Endothelial cell of umbilical vein (primary cell): ENCODE measurements around the gene CALU. TPM values are rescaled to one million over a fixed set of nuclear protein-coding genes. Genes with fewer than 3 reads are reported as not detected.

ENCODE experiments used
- BruUV-seq: library from RNA; stranded (reverse); fragments of 400-500 nt; replicated peaks from 2 replicates; lab custom pipeline; 2021; lab: Mats Ljungman, UMichigan
- CTCF ChIA-PET: fragments of 300-600, 350-600 bp; sonication (Branson Sonifier 250); formaldehyde crosslinking; loops from one replicate; lab custom pipeline; 2021; ENCODE audit warnings: antibody characterized with exemption, inconsistent platforms; lab: Charles Lee
- POLR2A ChIA-PET: fragments of 300-600, 350-600 bp; sonication (Branson Sonifier 250); formaldehyde crosslinking; loops from one replicate; lab custom pipeline; 2021; ENCODE audit warnings: antibody characterized with exemption, inconsistent platforms; lab: Charles Lee
- DNase-seq: peaks from one replicate; pipeline ENCODE4 v3.0.0-alpha.2; 2011; ENCODE audit warnings: low read depth, low spot score
- FAIRE-seq: peaks from 2 replicates; lab custom pipeline; 2011; peaks lifted over from hg19 to GRCh38; lab: Jason Lieb, UNC
- H2AFZ ChIP-seq: 2 replicates; pipeline ENCODE4 v1.6.0; 2012; ENCODE audit warnings: low read depth, low read length, control low read depth, inconsistent platforms
- H3K27ac ChIP-seq: 2 replicates; pipeline ENCODE4 v1.5.1; 2011; ENCODE audit warnings: low read depth, mild to moderate bottlenecking, control low read depth, low read length, moderate library complexity; ENCODE audit not compliant: insufficient read depth
- H3K27me3 ChIP-seq, 2 experiments: 2 replicates each; pipeline versions ENCODE4 v1.6.0 to v1.6.1; 2011; ENCODE audit warnings: low read length in 2 of 2, mixed read lengths in 1 of 2; ENCODE audit not compliant: control insufficient read depth in 2 of 2, insufficient read depth in 2 of 2
- H3K36me3 ChIP-seq, 2 experiments: 2 replicates in 1 of 2; 3 replicates in 1 of 2; pipeline ENCODE4 v1.5.1; 2011; ENCODE audit warnings: low read length in 2 of 2, mild to moderate bottlenecking in 1 of 2, moderate library complexity in 1 of 2; ENCODE audit not compliant: control insufficient read depth in 2 of 2, insufficient read depth in 2 of 2; ENCODE audit errors: extremely low read depth in 1 of 2
- H3K4me1 ChIP-seq: 3 replicates; pipeline ENCODE4 v1.5.1; 2011; ENCODE audit warnings: mild to moderate bottlenecking, low read length; ENCODE audit not compliant: control insufficient read depth, insufficient read depth; ENCODE audit errors: extremely low read depth
- H3K4me2 ChIP-seq: 2 replicates; pipeline ENCODE4 v1.6.1; 2011; ENCODE audit warnings: low read length, control low read depth, mixed read lengths; ENCODE audit not compliant: insufficient read depth
- H3K4me3 ChIP-seq, 3 experiments: fragments of 200-600 bp in 1 of 3; sonication (generic), shearing (Covaris generic) in 1 of 3; replicated peaks in 1 of 3; 2 replicates each; pipeline ENCODE4 v1.5.1; 2011 to 2016; ENCODE audit warnings: control low read depth in 3 of 3, low read length in 3 of 3, mild to moderate bottlenecking in 2 of 3, inconsistent platforms in 1 of 3, low read depth in 1 of 3, moderate library complexity in 1 of 3; ENCODE audit not compliant: insufficient read depth in 1 of 3
- H3K79me2 ChIP-seq: 2 replicates; pipeline ENCODE4 v1.6.0; 2012; ENCODE audit warnings: low read length, inconsistent platforms; ENCODE audit not compliant: control insufficient read depth, insufficient read depth
- H3K9ac ChIP-seq: replicated peaks from 2 replicates; pipeline ENCODE3; 2011; ENCODE audit warnings: low read length, control low read depth; ENCODE audit not compliant: insufficient read depth; ENCODE audit errors: extremely low read depth
- H3K9me1 ChIP-seq: replicated peaks from 3 replicates; pipeline ENCODE4 v1.6.0; 2011; ENCODE audit warnings: mild to moderate bottlenecking, low read length; ENCODE audit not compliant: control insufficient read depth, insufficient read depth; ENCODE audit errors: extremely low read depth
- H3K9me3 ChIP-seq: replicated peaks from 2 replicates; pipeline ENCODE4 v1.5.1; 2012; ENCODE audit warnings: low read length, inconsistent platforms; ENCODE audit not compliant: control insufficient read depth, insufficient read depth
- H4K20me1 ChIP-seq: replicated peaks from 2 replicates; pipeline ENCODE3; 2011; ENCODE audit warnings: mild to moderate bottlenecking, low read length; ENCODE audit not compliant: control insufficient read depth, insufficient read depth; ENCODE audit errors: extremely low read depth
- EZH2 ChIP-seq: IDR thresholded peaks from 2 replicates; pipeline ENCODE4 v1.6.1; 2012; ENCODE audit warnings: borderline replicate concordance, low read depth, mild to moderate bottlenecking, moderate library complexity, low read length, inconsistent platforms; ENCODE audit not compliant: severe bottlenecking
- FOS ChIP-seq: IDR thresholded peaks from 2 replicates; pipeline ENCODE4 v1.6.1; 2011; ENCODE audit warnings: mild to moderate bottlenecking, low read length, moderate library complexity, borderline replicate concordance; ENCODE audit not compliant: insufficient read depth
- GATA2 ChIP-seq: IDR thresholded peaks from 2 replicates; pipeline ENCODE4 v1.7.0; 2011; ENCODE audit warnings: low read depth, mild to moderate bottlenecking, moderate library complexity, mixed read lengths, low read length; ENCODE audit not compliant: insufficient read length, insufficient read depth
- JUN ChIP-seq: IDR thresholded peaks from 2 replicates; pipeline ENCODE4 v1.6.1; 2011; ENCODE audit warnings: borderline replicate concordance, low read depth; ENCODE audit not compliant: insufficient read length, insufficient read depth
- MYC ChIP-seq: IDR thresholded peaks from one replicate; pipeline ENCODE4 v1.6.1; 2011; ENCODE audit warnings: mild to moderate bottlenecking, low read depth, low read length
- POLR2A ChIP-seq: IDR thresholded peaks from 2 replicates; pipeline ENCODE4 v1.6.1; 2012; ENCODE audit warnings: low read depth, mild to moderate bottlenecking, control low read depth, low read length
- POLR2AphosphoS5 ChIP-seq: IDR thresholded peaks from 2 replicates; pipeline ENCODE4 v1.6.1; 2012; ENCODE audit warnings: low read depth, mild to moderate bottlenecking, control low read depth, low read length, moderate library complexity; ENCODE audit not compliant: insufficient read depth
- dilution Hi-C: fragments of 300-500 bp; cut with MboI; formaldehyde crosslinking; loops from one replicate; pipeline ENCODE4 v1.15.0; 2019; ENCODE audit warnings: low sequenced_read_pairs; ENCODE audit not compliant: extremely low pct_ligation_motif_present
- intact Hi-C: fragments of 100-400 bp; cut with micrococcal nuclease; formaldehyde crosslinking; loops from one replicate; pipeline ENCODE4 v1.10.0; 2022
- polyA plus RNA-seq, 4 experiments: library from polyadenylated mRNA; depleted of rRNA in 3 of 4; stranded (reverse) in 3 of 4; unstranded in 1 of 4; fragments of >200 nt; gene quantifications; 2 replicates each; pipeline versions ENCODE4 v1.2.1 to v1.2.3, GENCODE V29; 2011 to 2012; ENCODE audit warnings: missing spikeins in 1 of 4
- total RNA-seq: library from RNA; stranded (reverse); gene quantifications from 2 replicates; pipeline ENCODE4 v1.2.3, GENCODE V29; 2021
- TF ChIP-seq, protein P1 (sequence below), 2 donors: IDR thresholded peaks; 1 replicate in 1 of 2; 2 replicates in 1 of 2; pipeline ENCODE4 v1.5.1; 2011; ENCODE audit warnings: low read length in 2 of 2, mild to moderate bottlenecking in 2 of 2, moderate library complexity in 2 of 2, control low read depth in 1 of 2, inconsistent platforms in 1 of 2, low read depth in 1 of 2; ENCODE audit not compliant: insufficient read depth in 1 of 2; ENCODE audit errors: extremely low read depth in 1 of 2
- TF ChIP-seq, protein P2 (sequence below): IDR thresholded peaks from 2 replicates; pipeline ENCODE4 v1.6.1; 2011; ENCODE audit not compliant: insufficient read depth, insufficient read length

The CALU gene
- total and polyA plus RNA-seq, 2 donors (not counting 3 experiments of a cell fraction or from before 2014, with no cell fraction given): 135 to 257 TPM

DNA sequence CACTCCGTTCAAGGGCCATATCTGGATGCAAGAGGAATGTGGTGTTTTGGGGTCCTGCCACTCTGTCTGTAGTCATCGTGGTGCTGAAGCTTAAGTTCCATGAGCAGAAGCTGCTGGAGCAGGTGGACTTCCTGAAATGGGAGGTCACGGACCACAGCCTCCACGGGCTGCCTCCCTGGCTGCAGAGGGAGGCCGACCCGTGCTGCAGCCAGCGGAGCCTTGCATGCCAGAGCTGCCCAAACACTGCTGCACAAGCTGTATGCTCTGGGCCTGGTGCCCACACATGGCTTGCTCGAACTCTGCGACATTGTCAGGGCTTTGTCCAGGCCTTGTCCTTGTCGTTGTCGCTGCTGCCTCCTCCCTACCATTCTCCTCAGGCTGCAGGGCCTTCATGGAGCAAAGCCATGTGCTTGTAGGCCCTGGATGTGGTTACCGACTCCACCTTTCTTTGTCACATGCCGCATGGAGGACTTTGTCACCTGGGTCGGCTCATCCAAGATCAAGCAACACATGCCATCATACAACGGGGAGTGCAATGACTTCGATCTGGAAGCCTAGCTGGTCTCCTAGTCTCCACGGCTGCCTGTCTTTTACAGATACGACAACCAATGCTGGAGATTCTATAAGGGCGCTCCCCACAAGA lies 45.7 kb upstream of the CALU start:
- no peaks in the 10 kb centered on the region for H3K9me1 ChIP-seq
- H3K27me3 ChIP-seq: peaks cover 25% of the 10 kb centered on the region in 2 experiments
- no peak overlapping the region for H3K4me2 ChIP-seq
- H3K4me3 ChIP-seq: no peak overlapping the region
- no peaks in the 10 kb centered on the region for H4K20me1 ChIP-seq
- no peak overlapping the region for H2AFZ ChIP-seq
- dilution Hi-C loops: no loop called here
- ChIA-PET CTCF (interaction anchor here (1.6 kb wide), 1 partner anchor 20 kb away, joined by 3 read pairs; no protein-coding TSS in a partner anchor), POLR2A (no interaction called here)
- no peaks in the 10 kb centered on the region for H3K9me3 ChIP-seq
- BruUV-seq: no TSS peak
- no peaks in the 10 kb centered on the region for H3K4me1 ChIP-seq
- no peaks in the 10 kb centered on the region for H3K79me2 ChIP-seq
- DNase-seq (no peak), FAIRE-seq (no peak)
- intact Hi-C loops: no loop called here
- H3K27ac ChIP-seq: no peak overlapping the region
- H3K36me3 ChIP-seq: no peaks in the 10 kb centered on the region
- TF ChIP-seq POLR2AphosphoS5 (no peak), EZH2 (no peak), GATA2 (no peak), FOS (no peak), MYC (no peak), JUN (no peak), POLR2A (no peak)
- TF ChIP-seq, protein P1, sequence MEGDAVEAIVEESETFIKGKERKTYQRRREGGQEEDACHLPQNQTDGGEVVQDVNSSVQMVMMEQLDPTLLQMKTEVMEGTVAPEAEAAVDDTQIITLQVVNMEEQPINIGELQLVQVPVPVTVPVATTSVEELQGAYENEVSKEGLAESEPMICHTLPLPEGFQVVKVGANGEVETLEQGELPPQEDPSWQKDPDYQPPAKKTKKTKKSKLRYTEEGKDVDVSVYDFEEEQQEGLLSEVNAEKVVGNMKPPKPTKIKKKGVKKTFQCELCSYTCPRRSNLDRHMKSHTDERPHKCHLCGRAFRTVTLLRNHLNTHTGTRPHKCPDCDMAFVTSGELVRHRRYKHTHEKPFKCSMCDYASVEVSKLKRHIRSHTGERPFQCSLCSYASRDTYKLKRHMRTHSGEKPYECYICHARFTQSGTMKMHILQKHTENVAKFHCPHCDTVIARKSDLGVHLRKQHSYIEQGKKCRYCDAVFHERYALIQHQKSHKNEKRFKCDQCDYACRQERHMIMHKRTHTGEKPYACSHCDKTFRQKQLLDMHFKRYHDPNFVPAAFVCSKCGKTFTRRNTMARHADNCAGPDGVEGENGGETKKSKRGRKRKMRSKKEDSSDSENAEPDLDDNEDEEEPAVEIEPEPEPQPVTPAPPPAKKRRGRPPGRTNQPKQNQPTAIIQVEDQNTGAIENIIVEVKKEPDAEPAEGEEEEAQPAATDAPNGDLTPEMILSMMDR (IDR thresholded peaks at IDR 0.05; ENCODE audit: extremely low read depth in 1 of 2, insufficient read depth in 1 of 2, low read depth in 1 of 2, low read length in 2 of 2): no peak
- TF ChIP-seq, protein P2, sequence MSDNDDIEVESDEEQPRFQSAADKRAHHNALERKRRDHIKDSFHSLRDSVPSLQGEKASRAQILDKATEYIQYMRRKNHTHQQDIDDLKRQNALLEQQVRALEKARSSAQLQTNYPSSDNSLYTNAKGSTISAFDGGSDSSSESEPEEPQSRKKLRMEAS: no peak
- H3K9ac ChIP-seq: no peak overlapping the region
